ENCODE measurements around the gene NUDT2.

- TF ChIP-seq CTCF (IDR thresholded peaks at IDR 0.05) (no peak), EZH2 (IDR thresholded peaks at IDR 0.05) (peak; percentile 74), EZH2phosphoT487 (IDR thresholded peaks at IDR 0.05) (peak; percentile 61)
These were observed 50.7 kb downstream of the NUDT2 start for GRCh38 chr9:34380034-34380510.

Measured in neural progenitor cell (in vitro differentiated cells).